ENCODE results near the gene SH3TC2. TPM values are rescaled to one million over a fixed set of nuclear protein-coding genes. Genes with fewer than 3 reads are reported as not detected.

The SH3TC2 gene
- total and polyA plus RNA-seq, 10 of the 15 experiments (the other 5 are each of a cell fraction or from before 2014, with no cell fraction given), result not detected

DNA sequence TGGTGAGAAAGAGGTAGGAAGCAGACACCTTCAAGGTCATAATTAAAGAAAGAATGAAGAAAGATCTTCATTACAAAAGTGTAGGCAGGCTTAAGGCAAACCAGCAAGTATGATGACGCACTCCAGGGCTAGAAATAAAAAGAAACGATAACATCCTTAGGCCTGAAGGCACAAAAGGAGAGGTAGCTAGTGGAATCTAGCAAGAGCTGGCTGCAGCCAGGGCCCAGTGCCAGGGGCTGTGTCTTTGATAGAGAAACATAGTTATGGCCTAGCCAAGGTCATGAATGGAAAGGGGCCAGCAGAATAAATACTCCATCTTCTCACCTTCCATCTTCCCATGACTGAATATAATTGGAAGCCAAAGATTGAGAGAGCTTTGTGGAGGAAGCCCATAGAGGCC, 6.8 kb upstream of the SH3TC2 start (continued):
- TF ChIP-seq, protein P1, sequence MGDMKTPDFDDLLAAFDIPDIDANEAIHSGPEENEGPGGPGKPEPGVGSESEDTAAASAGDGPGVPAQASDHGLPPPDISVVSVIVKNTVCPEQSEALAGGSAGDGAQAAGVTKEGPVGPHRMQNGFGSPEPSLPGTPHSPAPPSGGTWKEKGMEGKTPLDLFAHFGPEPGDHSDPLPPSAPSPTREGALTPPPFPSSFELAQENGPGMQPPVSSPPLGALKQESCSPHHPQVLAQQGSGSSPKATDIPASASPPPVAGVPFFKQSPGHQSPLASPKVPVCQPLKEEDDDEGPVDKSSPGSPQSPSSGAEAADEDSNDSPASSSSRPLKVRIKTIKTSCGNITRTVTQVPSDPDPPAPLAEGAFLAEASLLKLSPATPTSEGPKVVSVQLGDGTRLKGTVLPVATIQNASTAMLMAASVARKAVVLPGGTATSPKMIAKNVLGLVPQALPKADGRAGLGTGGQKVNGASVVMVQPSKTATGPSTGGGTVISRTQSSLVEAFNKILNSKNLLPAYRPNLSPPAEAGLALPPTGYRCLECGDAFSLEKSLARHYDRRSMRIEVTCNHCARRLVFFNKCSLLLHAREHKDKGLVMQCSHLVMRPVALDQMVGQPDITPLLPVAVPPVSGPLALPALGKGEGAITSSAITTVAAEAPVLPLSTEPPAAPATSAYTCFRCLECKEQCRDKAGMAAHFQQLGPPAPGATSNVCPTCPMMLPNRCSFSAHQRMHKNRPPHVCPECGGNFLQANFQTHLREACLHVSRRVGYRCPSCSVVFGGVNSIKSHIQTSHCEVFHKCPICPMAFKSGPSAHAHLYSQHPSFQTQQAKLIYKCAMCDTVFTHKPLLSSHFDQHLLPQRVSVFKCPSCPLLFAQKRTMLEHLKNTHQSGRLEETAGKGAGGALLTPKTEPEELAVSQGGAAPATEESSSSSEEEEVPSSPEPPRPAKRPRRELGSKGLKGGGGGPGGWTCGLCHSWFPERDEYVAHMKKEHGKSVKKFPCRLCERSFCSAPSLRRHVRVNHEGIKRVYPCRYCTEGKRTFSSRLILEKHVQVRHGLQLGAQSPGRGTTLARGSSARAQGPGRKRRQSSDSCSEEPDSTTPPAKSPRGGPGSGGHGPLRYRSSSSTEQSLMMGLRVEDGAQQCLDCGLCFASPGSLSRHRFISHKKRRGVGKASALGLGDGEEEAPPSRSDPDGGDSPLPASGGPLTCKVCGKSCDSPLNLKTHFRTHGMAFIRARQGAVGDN (IDR thresholded peaks at IDR 0.05), result no peak
- TF ChIP-seq HDAC2 (IDR thresholded peaks at IDR 0.05) (no peak), DPF2 (IDR thresholded peaks at IDR 0.05) (no peak)

- ChIA-PET RAD21 (ENCODE audit: unreplicated experiment) (no interaction called here), SMC1A (ENCODE audit: uncharacterized antibody, unreplicated experiment) (no interaction called here), POLR2A (no interaction called here), CTCF (no interaction called here)
- Histone ChIP-seq H3K27ac (ENCODE audit: control insufficient read depth, insufficient read depth) (no peak overlapping the region), H4K20me1 (ENCODE audit: control insufficient read depth, insufficient read depth) (no peaks in the 10 kb centered on the region), H3K27me3 (replicated peaks in 1 of 2; ENCODE audit: control insufficient read depth in 2 of 2, insufficient read depth in 2 of 2, low read length in 1 of 2) (no peaks in the 10 kb centered on the region; a peak in 1 of 4 replicates), H3K4me3 (no peak overlapping the region), H3K36me3 (ENCODE audit: control insufficient read depth in 2 of 2, insufficient read depth in 2 of 2, low read length in 1 of 2) (no peaks in the 10 kb centered on the region), H3K9ac (ENCODE audit: control insufficient read depth, insufficient read depth, low read length) (no peak overlapping the region), H2AFZ (ENCODE audit: control insufficient read depth, low read depth, low read length) (no peak overlapping the region), H3K4me1 (ENCODE audit: control insufficient read depth, insufficient read depth, low read length) (no peaks in the 10 kb centered on the region), H3K79me2 (ENCODE audit: control insufficient read depth, insufficient read depth, low read length) (no peaks in the 10 kb centered on the region), H3K9me3 (replicated peaks; ENCODE audit: control insufficient read depth, insufficient read depth, low read length) (no peaks in the 10 kb centered on the region), H3K4me2 (ENCODE audit: control insufficient read depth, insufficient read depth) (no peak overlapping the region)
- no TSS peak for BruUV-seq (replicated peaks)
- 33% methylated on average over 2 of the region's 2 CpGs for WGBS (ENCODE audit: insufficient coverage, insufficient replicate concordance, low lambda C conversion rate, missing lambda C conversion rate)
- no peak for FAIRE-seq
- intact Hi-C loops (cut with micrococcal nuclease; ENCODE audit: unreplicated experiment) (no loop called here), in situ Hi-C loops (cut with MboI) (no loop called here)
- no peak for DNase-seq (ENCODE audit: low read depth, low spot score)
- ATAC-seq, result no peak
- no peak for TF ChIP-seq GABPA (IDR thresholded peaks at IDR 0.05; ENCODE audit: low read depth)
- TF ChIP-seq SMC3 (IDR thresholded peaks at IDR 0.05; ENCODE audit: borderline replicate concordance, low read length), result no peak
- no peak for TF ChIP-seq ZNF24 (IDR thresholded peaks at IDR 0.05)
- TF ChIP-seq MEF2B (IDR thresholded peaks at IDR 0.05; ENCODE audit: partially characterized antibody, poor library complexity, severe bottlenecking), result no peak
- TF ChIP-seq TAF1 (IDR thresholded peaks at IDR 0.05; ENCODE audit: borderline replicate concordance, low read depth, low read length), result no peak
- no peak for TF ChIP-seq STAT3 (IDR thresholded peaks at IDR 0.05; ENCODE audit: low read depth, low read length)
- no peak for TF ChIP-seq NFYA (IDR thresholded peaks at IDR 0.05; ENCODE audit: borderline replicate concordance, low read depth, low read length)
- TF ChIP-seq, protein P2, sequence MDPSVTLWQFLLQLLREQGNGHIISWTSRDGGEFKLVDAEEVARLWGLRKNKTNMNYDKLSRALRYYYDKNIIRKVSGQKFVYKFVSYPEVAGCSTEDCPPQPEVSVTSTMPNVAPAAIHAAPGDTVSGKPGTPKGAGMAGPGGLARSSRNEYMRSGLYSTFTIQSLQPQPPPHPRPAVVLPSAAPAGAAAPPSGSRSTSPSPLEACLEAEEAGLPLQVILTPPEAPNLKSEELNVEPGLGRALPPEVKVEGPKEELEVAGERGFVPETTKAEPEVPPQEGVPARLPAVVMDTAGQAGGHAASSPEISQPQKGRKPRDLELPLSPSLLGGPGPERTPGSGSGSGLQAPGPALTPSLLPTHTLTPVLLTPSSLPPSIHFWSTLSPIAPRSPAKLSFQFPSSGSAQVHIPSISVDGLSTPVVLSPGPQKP (IDR thresholded peaks at IDR 0.05; ENCODE audit: low read depth, low read length), result no peak
- no peak for TF ChIP-seq NKRF (conservative IDR thresholded peaks at IDR 0.05)
- TF ChIP-seq ESRRA (IDR thresholded peaks at IDR 0.05; ENCODE audit: low read length), result no peak
Observed at GRCh38 chr5:149063896-149064478, 1.1 kb upstream of the SH3TC2 start.

Measured in GM12878 (cell line).